HG03159 (cell line): ENCODE measurements around the gene LTBP1.
"Not testable (repeated sequence)": the region's sequence is repeated elsewhere in the genome, so short reads cannot be mapped to it uniquely, and the experiment has no call there.

Source experiments
- ATAC-seq: cut with Tn5 transposase; IDR thresholded peaks from one replicate; pipeline ENCODE4 v1.9.1; 2021; ENCODE audit warnings: mild to moderate bottlenecking, moderate library complexity; ENCODE audit not compliant: unreplicated experiment

The LTBP1 gene

DNA sequence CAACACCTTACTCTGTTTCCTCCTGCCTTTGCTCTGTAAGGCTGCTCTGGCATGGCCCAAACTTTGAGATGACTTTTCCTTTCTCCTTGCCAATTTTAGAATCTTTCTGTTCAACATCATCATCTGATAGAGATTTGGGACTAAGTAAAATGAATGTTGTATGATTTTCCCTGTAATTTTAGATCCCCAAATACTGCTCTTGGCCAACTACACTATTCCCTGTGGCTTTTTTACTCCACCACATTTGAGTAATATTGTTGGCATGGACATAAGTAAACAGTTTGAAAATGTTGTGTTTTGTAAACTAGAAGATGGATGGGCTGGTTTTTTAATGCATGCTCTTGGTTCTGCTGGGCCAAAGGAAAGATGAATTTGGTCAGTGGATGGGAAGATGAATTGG, 12.1 kb downstream of the LTBP1 start:
- ATAC-seq: no peak

DNA sequence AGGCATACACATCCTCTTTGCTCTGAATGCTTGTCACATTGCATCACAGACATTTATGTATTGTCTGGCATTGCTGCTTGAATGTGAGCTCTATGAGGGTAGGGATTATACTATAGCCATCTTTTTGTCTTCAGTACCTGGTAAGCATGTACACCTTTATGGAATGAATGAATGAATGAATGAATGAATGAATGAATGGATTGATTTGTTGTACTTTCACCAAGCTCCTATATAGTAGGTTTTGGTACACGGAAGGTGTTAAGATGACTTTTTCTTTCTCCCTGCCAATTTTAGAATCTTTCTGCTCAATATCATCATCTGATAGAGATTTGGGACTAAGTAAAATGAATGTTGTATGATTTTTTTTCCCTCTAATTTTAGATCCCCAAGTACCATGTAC, 13.5 kb downstream of the LTBP1 start:
- no peak for ATAC-seq

DNA sequence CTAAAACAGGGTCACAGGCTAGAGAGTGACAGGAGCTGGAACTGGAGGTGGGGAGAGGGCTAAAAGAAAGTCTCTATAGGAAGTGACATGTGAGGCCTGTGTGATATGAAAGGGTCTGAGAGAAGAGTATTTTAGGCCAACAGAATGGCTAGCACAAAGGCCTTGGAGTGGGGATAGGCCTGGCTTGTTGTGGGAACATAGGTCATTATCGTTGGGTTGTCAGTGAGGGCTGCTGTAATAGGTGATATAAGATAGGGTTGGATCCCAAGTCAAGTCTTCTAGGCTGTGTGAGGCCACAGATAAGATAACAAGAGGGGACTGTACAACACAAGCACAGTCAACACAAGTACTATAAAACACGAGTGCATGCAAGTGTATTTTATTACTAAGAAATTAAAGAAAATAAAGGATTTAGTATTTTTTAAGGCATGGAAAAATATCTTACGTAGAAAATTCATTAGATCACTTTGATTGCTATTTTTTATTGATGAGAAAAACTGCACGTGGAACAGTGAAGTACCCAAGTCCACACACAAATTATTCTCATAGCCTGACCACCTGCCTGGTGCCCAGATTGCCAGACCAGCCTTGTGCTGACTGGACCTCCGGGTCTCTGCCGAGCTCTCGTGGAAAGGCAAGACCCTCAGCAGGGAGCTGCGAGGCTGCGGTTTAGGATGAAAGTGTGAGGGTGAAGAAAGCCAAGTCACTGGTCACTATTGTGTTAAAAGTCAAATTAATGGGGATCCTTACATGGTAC, 14.1 kb downstream of the LTBP1 start:
- no peak for ATAC-seq

DNA sequence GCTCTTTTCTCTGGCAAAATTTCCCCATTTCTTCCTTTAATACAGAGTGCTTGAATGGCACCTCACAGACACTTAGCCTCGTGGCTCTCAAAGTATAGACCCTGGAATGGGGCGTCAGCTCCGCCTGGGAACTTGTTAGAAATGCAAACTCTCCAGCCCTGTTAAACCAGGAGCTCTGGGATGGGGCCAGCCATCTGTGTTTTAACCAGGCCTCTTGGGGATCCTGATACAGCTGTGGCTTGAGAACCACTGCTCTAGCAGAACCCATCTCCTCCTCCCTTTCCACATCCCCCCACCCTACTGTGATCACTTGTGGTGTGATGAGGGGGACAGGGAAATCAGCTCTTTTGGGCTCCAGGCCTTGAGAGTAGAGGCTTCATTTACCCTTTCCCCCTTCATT, 15.9 kb downstream of the LTBP1 start:
- ATAC-seq: no peak

DNA sequence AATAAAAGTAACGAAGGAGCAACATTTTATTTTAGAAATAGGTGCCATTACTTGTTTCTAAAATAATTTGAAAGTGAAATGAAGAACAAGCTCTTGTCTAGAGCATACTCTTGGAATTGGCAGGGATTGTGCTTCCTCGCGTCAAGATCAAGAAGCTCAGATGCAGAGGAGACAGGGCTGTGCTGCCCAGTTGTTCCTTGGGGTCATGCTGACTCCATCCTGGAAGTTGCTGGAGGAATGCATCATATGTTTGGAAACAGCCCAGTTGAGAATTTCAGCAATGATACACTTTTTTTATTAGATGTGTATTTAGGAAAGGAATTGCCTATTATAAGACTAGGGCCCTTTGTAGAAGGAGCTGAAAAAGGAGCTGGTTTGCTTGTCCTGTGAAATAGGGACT, 17.2 kb downstream of the LTBP1 start:
- ATAC-seq: no peak

DNA sequence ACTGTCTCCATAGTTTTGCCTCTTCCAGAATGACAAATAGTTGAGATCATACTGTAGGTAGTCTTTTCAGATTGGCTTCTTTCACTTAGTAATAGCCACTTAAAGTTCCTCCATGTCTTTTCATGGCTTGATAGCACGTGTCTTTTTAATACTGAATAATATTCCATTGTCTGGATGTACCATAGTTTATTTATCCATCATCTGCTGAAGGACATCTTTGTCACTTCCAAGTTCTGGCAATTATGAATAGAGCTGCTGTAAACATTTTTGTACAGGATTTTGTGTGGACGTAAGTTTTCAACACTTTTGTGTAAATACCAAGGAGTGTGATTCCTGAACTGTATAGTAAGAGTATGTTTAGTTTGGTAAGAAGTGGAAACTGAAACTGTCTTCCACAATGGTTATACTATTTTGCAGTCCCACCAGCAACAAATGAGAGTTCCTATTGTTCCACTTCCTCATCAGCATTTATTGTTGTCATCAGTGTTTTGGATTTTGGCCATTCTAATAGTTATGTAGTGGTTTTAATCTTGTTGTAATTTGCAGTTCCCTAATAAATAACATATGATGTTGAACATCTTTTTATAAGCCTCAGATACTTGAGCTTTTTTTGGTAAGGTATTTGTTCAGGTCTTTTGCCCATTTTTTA, 18.9 kb downstream of the LTBP1 start:
- ATAC-seq: no peak

DNA sequence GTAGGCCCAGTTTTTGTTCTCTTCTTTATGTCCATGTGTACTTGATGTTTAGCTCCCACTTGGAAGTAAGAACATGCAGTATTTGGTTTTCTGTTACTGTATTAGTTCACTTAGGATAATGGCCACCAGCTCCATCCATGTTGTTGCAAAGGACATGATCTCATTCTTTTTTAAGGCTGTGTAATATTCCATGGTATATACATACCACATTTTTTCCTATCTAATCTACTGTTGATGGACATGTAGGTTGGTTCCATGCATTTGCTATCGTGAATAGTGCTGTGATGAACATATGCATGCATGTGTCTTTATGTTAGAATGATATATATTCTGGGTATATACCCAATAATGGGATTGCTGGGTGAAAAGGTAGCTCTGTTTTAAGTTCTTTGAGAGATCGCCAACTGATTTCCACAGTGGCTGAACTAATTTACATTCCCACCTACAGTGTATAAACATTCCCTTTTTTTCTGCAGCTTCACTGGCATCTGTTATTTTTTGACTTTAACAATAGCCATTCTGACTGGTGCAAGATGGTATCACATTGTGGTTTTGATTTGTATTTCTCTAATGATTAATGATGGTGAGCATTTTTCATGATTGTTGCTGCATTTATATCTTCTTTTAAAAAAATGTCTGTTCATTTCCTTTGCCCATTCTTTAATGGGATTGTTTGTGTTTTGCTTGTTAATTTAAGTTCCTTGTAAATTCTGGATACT, 22.9 kb downstream of the LTBP1 start:
- ATAC-seq: no peak

DNA sequence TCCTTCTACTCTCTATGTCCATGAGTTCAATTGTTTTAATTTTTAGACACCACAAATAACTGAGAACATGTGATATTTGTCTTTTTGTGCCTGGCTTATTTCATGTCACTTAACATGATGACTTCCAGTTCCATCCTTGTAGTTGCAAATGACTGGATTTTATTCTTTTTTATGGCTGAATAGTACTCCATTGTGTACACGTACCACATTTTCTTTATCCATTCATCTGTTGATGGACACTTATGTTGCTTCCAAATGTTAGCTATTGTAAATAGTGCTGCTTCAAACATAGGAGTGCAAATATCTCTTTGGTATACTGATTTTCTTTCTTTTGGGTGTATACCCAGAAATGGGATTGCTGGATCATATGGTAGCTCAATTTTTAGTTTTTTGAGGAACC, 27.0 kb downstream of the LTBP1 start:
- ATAC-seq: not testable (repeated sequence)

DNA sequence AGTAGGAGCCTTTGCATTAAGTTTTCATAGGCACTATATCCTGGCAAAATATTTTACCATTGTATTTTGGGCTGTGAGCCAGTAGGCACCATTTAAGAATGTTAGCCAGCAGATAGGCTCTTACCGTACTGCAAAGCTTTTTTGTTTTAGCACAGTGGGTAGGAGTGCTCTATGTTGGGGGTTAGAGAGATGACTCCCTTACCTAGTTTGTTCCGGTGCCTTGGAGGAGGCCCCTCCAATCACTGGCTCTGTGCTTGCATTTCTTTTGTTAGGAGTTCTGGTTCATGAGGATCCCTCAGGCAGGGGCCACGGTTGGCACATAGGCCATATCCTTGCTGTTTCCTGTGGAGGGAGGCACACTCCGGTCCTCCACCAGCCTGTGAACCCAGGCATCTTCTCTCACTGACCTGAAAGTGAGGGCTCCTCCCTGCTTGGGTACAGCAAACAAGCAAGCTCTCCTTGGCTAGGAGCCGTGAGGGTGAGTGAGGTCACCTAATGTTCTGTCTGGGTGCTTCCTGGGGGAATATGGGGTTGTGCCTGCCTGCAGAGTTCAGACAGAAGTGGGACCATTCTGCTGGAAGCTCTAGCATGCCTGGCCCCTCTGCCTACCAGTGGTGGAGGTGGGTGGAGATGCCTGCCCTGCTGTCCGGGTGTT, 29.8 kb downstream of the LTBP1 start:
- no peak for ATAC-seq

DNA sequence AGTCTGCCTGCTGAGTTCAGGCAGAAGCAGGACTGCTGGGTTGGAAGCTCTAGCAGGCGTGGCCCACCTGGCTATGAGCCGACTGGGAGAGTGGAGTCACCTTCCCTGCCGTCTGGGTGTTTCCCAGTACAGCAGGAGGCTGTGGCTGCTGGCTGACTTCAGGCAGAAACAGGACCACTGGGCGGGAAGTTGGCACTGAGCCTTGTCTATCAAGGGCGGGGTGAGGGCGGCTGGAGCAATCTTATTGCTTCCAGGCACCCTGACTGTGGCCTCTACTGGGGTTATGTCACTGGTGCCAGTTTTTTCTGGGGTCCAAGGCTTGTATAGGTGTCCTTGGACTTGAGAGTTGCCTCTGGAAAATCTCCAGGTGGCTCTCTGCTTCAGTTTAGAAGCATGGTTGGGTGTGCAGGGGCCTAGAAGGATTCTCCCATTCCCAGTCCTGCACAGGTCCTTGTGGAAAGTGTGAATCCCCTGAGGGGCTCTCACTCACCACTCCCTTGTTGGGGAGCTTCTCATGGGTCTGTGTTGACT, 30.5 kb downstream of the LTBP1 start:
- ATAC-seq: no peak

DNA sequence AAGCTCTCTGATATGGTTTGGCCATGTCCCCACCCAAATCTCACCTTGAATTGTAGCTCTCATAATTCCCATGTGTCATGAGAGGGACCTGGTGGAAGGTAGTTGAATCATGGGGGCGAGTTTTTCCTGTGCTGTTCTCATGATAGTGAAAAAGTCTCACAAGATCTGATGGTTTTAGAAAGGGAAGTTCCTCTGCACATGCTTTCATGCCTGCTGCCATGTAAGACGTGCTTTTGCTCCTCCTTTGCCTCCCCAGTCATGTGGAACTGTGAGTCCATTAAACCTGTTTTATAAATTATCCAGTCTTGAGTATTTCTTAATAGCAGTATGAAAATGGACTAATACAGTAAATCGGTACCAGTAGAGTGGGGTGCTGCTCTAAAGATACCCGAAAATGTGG, 34.9 kb downstream of the LTBP1 start:
- no peak for ATAC-seq

DNA sequence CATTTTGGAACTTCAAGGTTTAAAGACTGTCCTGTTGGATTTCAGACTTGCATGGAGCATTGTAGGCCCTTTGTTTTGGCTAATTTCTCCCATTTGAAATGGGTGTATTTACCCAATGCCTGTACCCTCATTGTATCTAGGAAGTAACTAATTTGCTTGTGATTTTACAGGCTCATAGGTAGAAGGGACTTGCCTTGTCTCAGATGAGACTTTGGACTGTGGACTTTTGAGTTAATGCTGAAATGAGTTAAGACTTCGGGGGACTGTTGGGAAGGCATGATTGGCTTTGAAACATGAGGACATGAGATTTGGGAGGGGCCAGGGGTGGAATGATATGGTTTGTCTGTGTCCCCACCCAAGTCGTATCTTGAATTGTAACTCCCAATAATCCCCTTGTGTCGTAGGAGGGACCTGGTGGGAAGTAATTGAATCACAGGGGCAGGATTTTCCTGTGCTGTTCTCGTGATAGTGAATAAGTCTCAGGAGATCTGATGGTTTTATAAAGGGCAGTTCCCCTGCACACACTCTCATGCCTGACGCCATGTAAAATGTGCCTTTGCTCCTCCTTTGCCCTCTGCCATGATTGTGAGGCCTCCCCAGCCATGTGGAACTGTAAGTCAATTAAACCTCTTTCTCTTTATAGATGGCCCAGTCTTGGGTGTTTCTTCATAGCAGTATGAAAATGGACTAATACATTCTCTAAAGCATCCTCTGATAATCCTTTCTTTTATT, 36.6 kb downstream of the LTBP1 start:
- ATAC-seq: not testable (repeated sequence)

DNA sequence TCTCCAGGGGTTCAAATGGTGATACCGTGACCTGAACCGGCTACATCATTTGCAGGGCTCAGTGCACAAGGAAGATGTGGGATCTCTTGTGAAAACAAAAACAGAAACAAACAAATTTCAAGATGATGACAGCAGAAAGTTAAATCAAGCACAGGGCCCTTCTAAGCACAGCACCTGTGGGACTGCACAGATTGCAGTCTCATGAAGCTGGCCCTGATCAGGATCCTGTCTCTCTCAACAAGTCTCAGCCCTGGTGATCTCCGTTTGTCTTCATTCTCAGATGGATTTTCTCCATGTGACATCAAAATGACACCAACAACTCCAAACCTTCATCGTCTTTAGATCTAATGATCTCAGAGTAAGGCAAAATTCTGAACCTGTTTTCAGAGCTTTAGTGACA, 39.7 kb downstream of the LTBP1 start:
- no peak for ATAC-seq

DNA sequence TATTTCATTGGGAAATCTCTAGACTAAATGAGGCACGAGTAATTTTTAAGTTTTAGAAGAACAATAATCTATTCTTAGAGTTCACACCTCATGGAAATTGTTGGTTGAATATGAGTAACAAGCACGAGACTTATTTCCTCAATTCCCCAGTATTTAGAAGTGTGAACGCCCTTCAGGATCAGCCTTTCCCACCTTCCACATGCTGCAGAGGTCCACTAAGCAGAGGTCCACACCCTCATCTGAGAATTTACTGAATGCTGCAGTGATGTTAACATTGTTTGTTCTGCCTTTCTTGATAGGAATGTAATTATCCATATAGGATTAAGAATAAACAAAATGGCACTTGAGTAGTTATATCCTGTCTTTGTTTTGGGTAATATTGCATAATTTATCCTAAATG, 41.8 kb downstream of the LTBP1 start:
- no peak for ATAC-seq

DNA sequence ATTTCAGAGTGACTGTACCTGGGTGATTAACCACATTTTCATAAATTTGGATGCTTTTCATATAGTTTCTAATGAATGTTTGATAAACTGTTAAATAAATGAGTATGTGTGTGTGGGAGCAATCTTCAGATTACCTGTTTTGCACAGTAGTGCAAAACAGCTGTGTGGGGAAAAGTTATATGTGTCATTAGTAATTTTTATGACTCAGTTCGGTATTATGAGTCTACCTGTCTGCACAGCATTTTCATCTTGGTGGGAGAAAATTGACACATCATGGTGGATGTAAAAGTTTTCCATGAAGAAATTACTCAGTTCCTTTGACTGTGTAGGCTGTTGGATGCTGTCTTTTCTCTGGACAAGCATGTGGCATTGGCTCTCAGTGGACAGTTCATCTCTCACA, 43.8 kb downstream of the LTBP1 start:
- no peak for ATAC-seq

DNA sequence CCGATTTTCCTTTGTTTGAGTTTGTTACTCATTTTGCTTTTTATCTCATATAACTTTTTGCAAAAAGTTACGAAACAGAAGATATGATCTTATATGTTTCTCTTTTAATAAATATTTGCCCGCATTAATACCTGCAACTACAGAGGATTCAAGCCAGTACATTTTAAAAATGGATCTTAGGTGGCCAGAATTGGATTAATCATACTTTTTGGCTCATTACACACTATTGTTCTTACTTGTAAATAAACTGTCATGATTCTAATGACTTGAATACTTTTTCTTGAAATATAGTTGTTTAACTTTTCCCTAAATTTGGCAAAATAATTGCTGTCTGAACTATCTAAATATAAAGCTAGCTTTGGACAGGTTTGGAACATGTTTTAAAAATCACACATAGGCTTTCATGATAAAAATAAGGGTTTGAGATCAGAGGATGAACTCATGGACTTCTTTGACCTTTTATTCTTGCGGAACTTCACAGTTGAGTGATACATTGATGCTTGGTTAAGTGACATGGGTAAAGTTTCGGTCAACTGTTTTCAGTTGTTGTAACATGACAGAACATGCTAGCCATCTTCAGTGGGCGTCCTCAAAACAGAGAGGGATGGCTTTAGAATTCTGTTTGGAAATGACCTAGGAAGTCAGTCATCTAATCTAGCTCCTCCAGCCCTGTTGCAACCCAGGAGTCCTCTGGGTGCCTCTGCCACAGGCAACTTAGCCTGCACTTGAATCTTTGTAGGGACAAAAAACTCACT, 44.5 kb downstream of the LTBP1 start:
- ATAC-seq: no peak

DNA sequence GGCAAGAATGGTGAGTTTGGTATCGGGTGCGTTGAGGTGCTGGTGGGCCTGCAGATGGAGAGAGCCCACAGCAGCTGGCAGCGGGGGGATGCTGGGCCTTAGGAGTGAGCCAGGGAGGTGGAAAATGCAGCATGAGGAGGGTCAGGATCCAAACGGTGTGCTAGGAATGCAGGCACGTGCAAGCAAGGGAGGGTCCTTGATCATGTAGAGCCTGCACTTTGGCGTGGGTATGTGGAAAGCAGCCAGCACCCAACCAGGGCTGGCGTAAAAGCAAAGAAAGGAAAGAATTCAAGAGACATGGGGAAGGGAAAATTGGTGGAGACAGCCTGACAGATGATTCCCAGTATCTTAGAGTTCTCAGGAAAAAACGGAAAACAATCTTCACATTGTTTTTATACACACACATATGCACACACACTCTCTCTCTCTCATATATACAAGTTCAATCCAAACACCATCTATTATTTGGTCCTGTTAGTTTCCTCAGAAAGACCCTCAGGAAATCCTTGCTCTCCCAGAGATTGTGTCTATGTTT, 46.3 kb downstream of the LTBP1 start:
- ATAC-seq: no peak

DNA sequence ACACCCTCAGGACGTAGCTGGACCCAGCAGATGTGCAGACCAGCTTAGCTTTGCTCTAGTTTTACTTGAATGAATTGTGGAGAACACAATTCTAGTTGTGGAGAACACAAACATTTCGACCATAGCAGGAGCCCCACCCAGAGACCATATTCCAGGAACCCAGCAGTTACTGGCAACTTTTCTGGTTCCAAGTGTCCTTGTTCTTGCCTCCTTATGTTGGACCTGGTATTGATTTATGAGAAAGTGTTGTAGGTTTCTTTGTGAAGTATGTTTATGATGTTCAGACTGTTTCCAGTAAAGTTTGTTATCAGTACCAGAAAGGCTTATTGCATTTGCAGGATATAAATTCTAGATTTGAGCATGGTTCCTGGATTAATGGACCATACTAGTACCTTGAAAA, 51.0 kb downstream of the LTBP1 start:
- no peak for ATAC-seq

DNA sequence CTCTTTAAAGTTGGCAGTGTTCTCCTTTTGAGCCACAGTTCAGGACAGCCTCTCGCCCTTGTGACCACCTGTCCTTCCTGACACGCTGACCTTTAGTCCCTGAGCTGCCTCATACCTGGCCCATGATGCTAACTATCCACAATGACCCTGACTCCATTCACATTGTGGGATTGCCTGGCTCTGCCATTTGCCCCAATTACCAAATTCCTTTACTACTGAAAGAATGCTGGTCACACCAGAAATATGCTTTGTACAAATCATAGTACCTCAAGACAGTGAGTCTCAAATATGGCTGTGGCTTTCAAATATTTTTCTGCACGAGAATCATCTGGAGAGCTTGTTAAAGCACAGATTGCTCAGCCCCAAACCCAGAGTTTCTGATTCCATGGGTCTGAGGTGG, 54.2 kb downstream of the LTBP1 start:
- no peak for ATAC-seq

DNA sequence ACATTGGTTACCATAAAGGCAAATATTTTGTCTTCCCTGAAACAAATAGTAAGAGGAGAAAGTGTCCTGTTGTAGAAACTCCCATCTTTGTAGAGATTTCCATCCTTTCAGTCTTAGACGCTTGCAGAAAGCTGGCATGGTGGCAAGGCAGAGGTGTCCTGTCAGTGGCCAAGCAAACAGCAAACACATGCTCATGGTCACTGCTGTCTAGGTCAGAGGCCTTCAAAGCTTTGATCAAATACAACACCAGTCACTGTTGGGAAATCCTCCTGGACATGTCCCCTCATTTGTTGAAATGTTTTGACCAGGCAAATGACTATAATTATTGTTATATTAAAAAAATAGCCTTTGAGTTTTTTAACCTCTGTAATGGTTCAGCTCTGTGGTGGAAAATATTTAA, 55.1 kb downstream of the LTBP1 start:
- no peak for ATAC-seq
